ENCODE data around the gene PEDS1. TPM values are rescaled to one million over a fixed set of nuclear protein-coding genes. Genes with fewer than 3 reads are reported as not detected.

The PEDS1 gene
- total RNA-seq, 1 experiment from 2014 or later: 26.0 TPM

- intact Hi-C loops (cut with micrococcal nuclease): no loop called here
- TF ChIP-seq CTCF (IDR thresholded peaks at IDR 0.05; ENCODE audit: unreplicated experiment): no peak
- H3K4me1 Mint-ChIP-seq (ENCODE audit: insufficient read depth, unreplicated experiment): peaks cover 8% of the 10 kb centered on the region
- no TSS peak for BruUV-seq (replicated peaks)
- no peak overlapping the region for H3K4me3 Mint-ChIP-seq (ENCODE audit: unreplicated experiment)
- POLR2A ChIA-PET: interaction anchor here (0.7 to 10.6 kb wide), 4 partner anchors 20 to 222 kb away, joined by 4 to 375 read pairs (median 133); partner anchors contain the start of genes PEDS1 and UBE2V1
- H3K27ac Mint-ChIP-seq (ENCODE audit: low read depth, unreplicated experiment): no peak overlapping the region
- no peak for DNase-seq (ENCODE audit: unreplicated experiment)
- H3K27me3 Mint-ChIP-seq (ENCODE audit: insufficient read depth, unreplicated experiment): no peaks in the 10 kb centered on the region
- no peaks in the 10 kb centered on the region for H3K9me3 Mint-ChIP-seq (ENCODE audit: unreplicated experiment)
- no peaks in the 10 kb centered on the region for H3K36me3 Mint-ChIP-seq (ENCODE audit: insufficient read depth, unreplicated experiment)
- CTCF ChIA-PET: interaction anchor here (0.6 to 21.6 kb wide), 20 partner anchors 10 to 548 kb away, joined by 3 to 696 read pairs (median 7); partner anchors contain the start of genes PEDS1 and UBE2V1
These were observed 17.2 kb upstream of the PEDS1 start for GRCh38 chr20:50170549-50171220.

- Mint-ChIP-seq H3K27me3 (ENCODE audit: insufficient read depth, unreplicated experiment) (no peaks in the 10 kb centered on the region), H3K4me3 (ENCODE audit: unreplicated experiment) (no peak overlapping the region), H3K27ac (ENCODE audit: low read depth, unreplicated experiment) (no peak overlapping the region), H3K4me1 (ENCODE audit: insufficient read depth, unreplicated experiment) (peaks cover 10% of the 10 kb centered on the region), H3K9me3 (ENCODE audit: unreplicated experiment) (no peaks in the 10 kb centered on the region), H3K36me3 (ENCODE audit: insufficient read depth, unreplicated experiment) (no peaks in the 10 kb centered on the region)
- intact Hi-C loops (cut with micrococcal nuclease): loop anchor here (1.0 to 5.0 kb wide), 4 partner anchors 48 to 192 kb away; no protein-coding TSS in a partner anchor
- DNase-seq (ENCODE audit: unreplicated experiment): peak; percentile 80
- peak; percentile 95 for TF ChIP-seq CTCF (IDR thresholded peaks at IDR 0.05; ENCODE audit: unreplicated experiment)
- ChIA-PET CTCF (interaction anchor here (0.6 to 21.6 kb wide), 41 partner anchors 8 to 757 kb away, joined by 3 to 696 read pairs (median 4); partner anchors contain the start of genes PEDS1, RNF114 and UBE2V1), POLR2A (interaction anchor here (0.6 to 10.6 kb wide), 10 partner anchors 18 to 762 kb away, joined by 3 to 375 read pairs (median 5); partner anchors contain the start of genes ADNP, PEDS1 and UBE2V1)
- BruUV-seq (replicated peaks): no TSS peak
These were observed 15.9 kb upstream of the PEDS1 start for GRCh38 chr20:50169329-50169823.

GRCh38 chr20:50165684-50166554 lies 12.4 kb upstream of the PEDS1 start:
- ChIA-PET CTCF (interaction anchor here (0.5 to 21.6 kb wide), 17 partner anchors 12 to 613 kb away, joined by 3 to 696 read pairs (median 4); partner anchors contain the start of genes PEDS1 and UBE2V1), POLR2A (interaction anchor here (0.7 to 10.6 kb wide), 36 partner anchors 15 to 793 kb away, joined by 3 to 375 read pairs (median 4); partner anchors contain the start of genes DPM1, MOCS3, PEDS1 and RNF114)
- H3K4me3 Mint-ChIP-seq (ENCODE audit: unreplicated experiment): peak overlapping the region; percentile 72
- intact Hi-C loops (cut with micrococcal nuclease): loop anchor here (1.0 to 5.0 kb wide), 2 partner anchors 13 to 189 kb away; partner anchors contain the start of gene PEDS1
- TF ChIP-seq CTCF (IDR thresholded peaks at IDR 0.05; ENCODE audit: unreplicated experiment): no peak
- TSS peak; percentile 58 for BruUV-seq (replicated peaks)
- H3K36me3 Mint-ChIP-seq (ENCODE audit: insufficient read depth, unreplicated experiment): no peaks in the 10 kb centered on the region
- peaks cover 18% of the 10 kb centered on the region for H3K4me1 Mint-ChIP-seq (ENCODE audit: insufficient read depth, unreplicated experiment)
- H3K27ac Mint-ChIP-seq (ENCODE audit: low read depth, unreplicated experiment): peak overlapping the region; percentile 98
- no peaks in the 10 kb centered on the region for H3K27me3 Mint-ChIP-seq (ENCODE audit: insufficient read depth, unreplicated experiment)
- DNase-seq (ENCODE audit: unreplicated experiment): peak; percentile 100
- no peaks in the 10 kb centered on the region for H3K9me3 Mint-ChIP-seq (ENCODE audit: unreplicated experiment)

Measured in MCF 10A (cell line).